ENCODE results near the gene GNG12.

DNA sequence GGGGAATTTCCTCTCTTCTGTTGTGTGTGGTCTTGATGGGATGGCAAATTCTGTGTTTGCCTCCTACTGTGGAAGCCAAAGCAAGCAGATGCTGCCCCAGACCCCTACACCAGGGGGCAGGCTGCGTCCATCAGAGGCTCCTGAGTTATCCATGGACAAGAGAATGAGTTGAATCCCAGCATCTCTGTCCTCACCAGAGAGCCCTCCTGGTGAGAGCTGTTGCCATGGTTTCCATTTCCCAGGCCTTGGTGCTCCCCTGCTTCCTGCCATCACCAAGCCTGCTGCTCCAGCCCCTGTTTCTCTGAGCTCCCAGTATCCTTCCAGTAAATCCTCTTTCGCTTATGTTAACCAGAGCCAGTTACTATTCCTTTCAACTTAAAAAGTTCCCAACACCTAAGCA is 20.4 kb upstream of the GNG12 start:
- TF ChIP-seq ZNF565 (CRISPR knock-in tag; conservative IDR thresholded peaks at IDR 0.05; ENCODE audit: low read depth) (no peak), GLIS3 (CRISPR knock-in tag; IDR thresholded peaks at IDR 0.05) (no peak), ZC3H10 (CRISPR knock-in tag; IDR thresholded peaks at IDR 0.05) (no peak)
